H9 (cell line): ENCODE measurements around the gene DGUOK. TPM values are rescaled to one million over a fixed set of nuclear protein-coding genes. Genes with fewer than 3 reads are reported as not detected.

Experiments used
- DNase-seq: peaks from one replicate; pipeline ENCODE4 v3.0.0-alpha.2; 2017
- H2AFZ ChIP-seq: one replicate; pipeline ENCODE4 v1.6.1; 2013; ENCODE audit warnings: mild to moderate bottlenecking, low read length, control low read depth, moderate library complexity
- H2AK5ac ChIP-seq: 2 replicates; pipeline ENCODE4 v1.6.1; 2013; ENCODE audit warnings: low read length, control low read depth, mixed read lengths; ENCODE audit not compliant: insufficient read length
- H2BK120ac ChIP-seq: one replicate; pipeline ENCODE4 v1.6.1; 2013; ENCODE audit warnings: low read depth, mild to moderate bottlenecking, low read length, control low read depth, inconsistent platforms; ENCODE audit not compliant: poor library complexity, severe bottlenecking
- H2BK12ac ChIP-seq: 2 replicates; pipeline ENCODE4 v1.6.1; 2013; ENCODE audit warnings: low read length, control low read depth, mixed read lengths, low read depth; ENCODE audit not compliant: insufficient read length
- H2BK15ac ChIP-seq: 2 replicates; pipeline ENCODE4 v1.6.1; 2013; ENCODE audit warnings: low read depth, low read length, control low read depth
- H2BK20ac ChIP-seq: one replicate; pipeline ENCODE4 v1.6.1; 2013; ENCODE audit warnings: low read depth, mild to moderate bottlenecking, low read length, control low read depth, inconsistent platforms; ENCODE audit not compliant: poor library complexity, severe bottlenecking
- H2BK5ac ChIP-seq: 2 replicates; pipeline ENCODE4 v1.6.1; 2013; ENCODE audit warnings: low read length, control low read depth, mixed read lengths; ENCODE audit not compliant: insufficient read length
- H3K14ac ChIP-seq: 2 replicates; pipeline ENCODE4 v1.6.1; 2013; ENCODE audit warnings: low read length, control low read depth; ENCODE audit not compliant: insufficient read depth
- H3K18ac ChIP-seq: 2 replicates; pipeline ENCODE4 v1.6.1; 2013; ENCODE audit warnings: low read depth, mild to moderate bottlenecking, mixed read lengths, low read length, control low read depth; ENCODE audit not compliant: insufficient read length
- H3K23ac ChIP-seq: 2 replicates; pipeline ENCODE4 v1.6.1; 2013; ENCODE audit warnings: low read length, control low read depth, mixed read lengths, low read depth; ENCODE audit not compliant: insufficient read length
- H3K23me2 ChIP-seq: 2 replicates; pipeline ENCODE4 v1.6.1; 2013; ENCODE audit warnings: low read depth, mild to moderate bottlenecking, mixed read lengths, low read length, control low read depth; ENCODE audit not compliant: insufficient read length, poor library complexity, severe bottlenecking
- H3K27ac ChIP-seq: 2 replicates; pipeline ENCODE4 v1.5.1; 2013; ENCODE audit warnings: low read length, control low read depth, mixed read lengths, low read depth; ENCODE audit not compliant: insufficient read length
- H3K27me3 ChIP-seq: 2 replicates; pipeline ENCODE4 v1.6.1; 2013; ENCODE audit warnings: low read length, control low read depth, inconsistent platforms; ENCODE audit not compliant: insufficient read depth
- H3K4ac ChIP-seq: 2 replicates; pipeline ENCODE4 v1.6.1; 2013; ENCODE audit warnings: low read depth, mild to moderate bottlenecking, control low read depth, inconsistent platforms, low read length, moderate library complexity
- H3K4me1 ChIP-seq: 2 replicates; pipeline ENCODE4 v1.6.1; 2013; ENCODE audit warnings: low read length, control low read depth, inconsistent platforms; ENCODE audit not compliant: insufficient read depth
- H3K4me2 ChIP-seq: 2 replicates; pipeline ENCODE4 v1.6.1; 2013; ENCODE audit warnings: low read length, control low read depth, mixed read lengths; ENCODE audit not compliant: insufficient read length, insufficient read depth
- H3K56ac ChIP-seq: 2 replicates; pipeline ENCODE4 v1.6.1; 2013; ENCODE audit warnings: low read depth, mild to moderate bottlenecking, mixed read lengths, low read length, control low read depth; ENCODE audit not compliant: insufficient read length
- H3K79me1 ChIP-seq: 2 replicates; pipeline ENCODE4 v1.6.1; 2013; ENCODE audit warnings: low read depth, mild to moderate bottlenecking, moderate library complexity, low read length, control low read depth, inconsistent platforms; ENCODE audit not compliant: insufficient read depth, poor library complexity, severe bottlenecking
- H3K79me2 ChIP-seq: 2 replicates; pipeline ENCODE4 v1.6.1; 2013; ENCODE audit warnings: low read length, control low read depth, inconsistent platforms; ENCODE audit not compliant: insufficient read depth
- H3K9ac ChIP-seq: 2 replicates; pipeline ENCODE4 v1.6.1; 2013; ENCODE audit warnings: low read length, control low read depth, mixed read lengths; ENCODE audit not compliant: insufficient read length; ENCODE audit errors: extremely low read depth
- H3K9me3 ChIP-seq: one replicate; pipeline ENCODE4 v1.6.1; 2013; ENCODE audit warnings: low read depth, low read length, inconsistent platforms; ENCODE audit not compliant: control insufficient read depth
- H3T11ph ChIP-seq: one replicate; pipeline ENCODE4 v1.6.1; 2013; ENCODE audit warnings: mild to moderate bottlenecking, low read length, control low read depth, inconsistent platforms
- H4K20me1 ChIP-seq: one replicate; pipeline ENCODE4 v1.6.1; 2013; ENCODE audit not compliant: control insufficient read depth, insufficient read length, insufficient read depth
- H4K5ac ChIP-seq: 2 replicates; pipeline ENCODE4 v1.6.1; 2013; ENCODE audit warnings: low read depth, mild to moderate bottlenecking, mixed read lengths, low read length, control low read depth; ENCODE audit not compliant: insufficient read length
- H4K8ac ChIP-seq: replicated peaks from 2 replicates; pipeline ENCODE4 v1.6.1; 2013; ENCODE audit warnings: low read length, control low read depth, mixed read lengths, low read depth; ENCODE audit not compliant: insufficient read length
- H4K91ac ChIP-seq: 2 replicates; pipeline ENCODE4 v1.6.1; 2013; ENCODE audit warnings: low read depth, mild to moderate bottlenecking, moderate library complexity, mixed read lengths, low read length, control low read depth; ENCODE audit not compliant: insufficient read length
- H3K27ac Mint-ChIP-seq, 3 experiments: 2 replicates in 2 of 3; 3 replicates in 1 of 3; pipeline ENCODE4 v1.8.0; 2020 to 2021; ENCODE audit warnings: mixed read lengths in 3 of 3, mild to moderate bottlenecking in 1 of 3, moderate library complexity in 1 of 3
- H3K27me3 Mint-ChIP-seq: 2 replicates; pipeline ENCODE4 v1.8.0; 2021; ENCODE audit warnings: low read depth, mild to moderate bottlenecking, moderate library complexity, mixed read lengths
- H3K36me3 Mint-ChIP-seq, 3 experiments: 2 replicates in 2 of 3; 3 replicates in 1 of 3; pipeline ENCODE4 v1.8.0; 2020 to 2021; ENCODE audit warnings: low read depth in 3 of 3, mixed read lengths in 3 of 3; ENCODE audit not compliant: insufficient read depth in 1 of 3
- H3K4me1 Mint-ChIP-seq, 2 experiments: 2 replicates each; pipeline ENCODE4 v1.8.0; 2020; ENCODE audit warnings: mixed read lengths in 2 of 2
- H3K4me3 Mint-ChIP-seq, 2 experiments: 2 replicates in 1 of 2; 3 replicates in 1 of 2; pipeline ENCODE4 v1.8.0; 2020 to 2021; ENCODE audit warnings: mild to moderate bottlenecking in 2 of 2, mixed read lengths in 2 of 2, moderate library complexity in 1 of 2
- H3K9me3 Mint-ChIP-seq, 2 experiments: 2 replicates in 1 of 2; 3 replicates in 1 of 2; pipeline ENCODE4 v1.8.0; 2020; ENCODE audit warnings: mild to moderate bottlenecking in 2 of 2, mixed read lengths in 2 of 2, moderate library complexity in 1 of 2
- WGBS: extraction: QIAGEN DNeasy Blood & Tissue Kit; methylation state at CpG from one replicate; pipeline ENCODE4 v1.1.7; 2013; ENCODE audit warnings: missing lambda C conversion rate, low lambda C conversion rate, mixed read lengths; ENCODE audit not compliant: insufficient read length; ENCODE audit errors: extremely low coverage; 5-methylcytosine and 5-hydroxymethylcytosine counted together
- total RNA-seq: library from RNA; stranded (reverse); gene quantifications from 2 replicates; pipeline ENCODE4 v1.2.1, GENCODE V29; 2021
- TF ChIP-seq, protein P1 (sequence below): fragments of 200-600 bp; sonication (generic); conservative IDR thresholded peaks from 3 replicates; pipeline ENCODE4 v1.8.0; 2021; ENCODE audit warnings: antibody characterized with exemption, mild to moderate bottlenecking

DGUOK gene
- total RNA-seq, 1 experiment from 2014 or later: 98.5 TPM

DNA sequence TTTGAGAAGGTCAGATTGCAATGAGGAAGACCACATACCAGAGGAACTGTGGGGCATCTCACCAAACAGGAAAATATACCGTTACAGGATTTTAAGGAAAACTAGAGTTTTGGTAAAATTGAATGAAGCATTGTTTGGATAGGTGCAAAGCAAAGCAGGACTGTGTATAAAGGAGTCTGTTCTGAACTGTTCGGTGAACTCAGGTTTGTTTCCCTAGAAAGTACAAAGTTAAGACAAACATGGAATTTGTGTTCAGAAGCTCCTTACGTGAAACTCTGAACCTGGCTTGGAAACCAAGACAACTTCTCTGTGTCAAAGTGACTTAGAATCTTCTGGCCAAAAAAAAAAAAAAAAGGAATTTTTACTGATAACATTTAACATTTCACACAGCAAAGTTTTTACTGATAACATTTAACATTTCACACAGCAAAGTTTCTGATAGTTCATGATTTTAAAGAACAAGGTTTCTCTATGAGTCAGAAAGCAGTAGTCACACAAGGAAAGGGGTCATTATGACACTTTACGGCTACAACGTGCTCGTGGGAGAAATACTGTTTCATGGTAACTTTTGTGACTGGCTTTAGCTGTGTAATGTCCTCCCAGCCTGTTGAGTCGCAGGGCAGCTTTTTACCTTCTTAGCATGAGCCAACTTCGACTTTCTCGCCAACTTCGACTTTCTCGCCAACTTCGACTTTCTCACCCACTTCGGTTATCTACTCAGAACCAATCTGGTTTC is 36.9 kb downstream of the DGUOK start:
- Histone ChIP-seq H2AFZ (no peak overlapping the region), H3K27me3 (no peaks in the 10 kb centered on the region), H2AK5ac (no peak overlapping the region), H4K91ac (no peak overlapping the region), H2BK15ac (no peak overlapping the region), H3K9me3 (no peaks in the 10 kb centered on the region), H3K56ac (no peak overlapping the region), H3K18ac (no peak overlapping the region), H4K20me1 (no peaks in the 10 kb centered on the region), H4K8ac (no peak overlapping the region), H3K14ac (no peak overlapping the region), H3K4me1 (no peaks in the 10 kb centered on the region), H3K23me2 (no peaks in the 10 kb centered on the region), H2BK12ac (no peak overlapping the region), H2BK20ac (no peak overlapping the region), H3K4me2 (no peak overlapping the region), H4K5ac (no peak overlapping the region), H3K27ac (no peak overlapping the region), H2BK120ac (no peak overlapping the region), H3K79me1 (no peaks in the 10 kb centered on the region), H3K9ac (no peak overlapping the region), H3K79me2 (no peaks in the 10 kb centered on the region), H3K23ac (no peak overlapping the region), H2BK5ac (no peak overlapping the region), H3T11ph (no peak overlapping the region), H3K4ac (no peak overlapping the region)
- no peak for DNase-seq
- Mint-ChIP-seq H3K4me1 (peaks cover 5% of the 10 kb centered on the region in 2 experiments; a peak in 3 of 4 replicates), H3K4me3 (no peak overlapping the region), H3K27ac (no peak overlapping the region), H3K36me3 (peaks cover 11 to 15% (median 13%) of the 10 kb centered on the region in 3 experiments; a peak in 6 of 7 replicates), H3K9me3 (no peaks in the 10 kb centered on the region), H3K27me3 (peaks cover 11% of the 10 kb centered on the region; the same call in 1 of the 2 replicates)
- TF ChIP-seq, protein P1, sequence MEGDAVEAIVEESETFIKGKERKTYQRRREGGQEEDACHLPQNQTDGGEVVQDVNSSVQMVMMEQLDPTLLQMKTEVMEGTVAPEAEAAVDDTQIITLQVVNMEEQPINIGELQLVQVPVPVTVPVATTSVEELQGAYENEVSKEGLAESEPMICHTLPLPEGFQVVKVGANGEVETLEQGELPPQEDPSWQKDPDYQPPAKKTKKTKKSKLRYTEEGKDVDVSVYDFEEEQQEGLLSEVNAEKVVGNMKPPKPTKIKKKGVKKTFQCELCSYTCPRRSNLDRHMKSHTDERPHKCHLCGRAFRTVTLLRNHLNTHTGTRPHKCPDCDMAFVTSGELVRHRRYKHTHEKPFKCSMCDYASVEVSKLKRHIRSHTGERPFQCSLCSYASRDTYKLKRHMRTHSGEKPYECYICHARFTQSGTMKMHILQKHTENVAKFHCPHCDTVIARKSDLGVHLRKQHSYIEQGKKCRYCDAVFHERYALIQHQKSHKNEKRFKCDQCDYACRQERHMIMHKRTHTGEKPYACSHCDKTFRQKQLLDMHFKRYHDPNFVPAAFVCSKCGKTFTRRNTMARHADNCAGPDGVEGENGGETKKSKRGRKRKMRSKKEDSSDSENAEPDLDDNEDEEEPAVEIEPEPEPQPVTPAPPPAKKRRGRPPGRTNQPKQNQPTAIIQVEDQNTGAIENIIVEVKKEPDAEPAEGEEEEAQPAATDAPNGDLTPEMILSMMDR: no peak
- 100% methylated on average over 6 of the region's 13 CpGs for WGBS
